H9 (cell line): ENCODE data around the gene ZNF804A. TPM values are rescaled to one million over a fixed set of nuclear protein-coding genes. Genes with fewer than 3 reads are reported as not detected.

Source experiments
- DNase-seq: peaks from one replicate; pipeline ENCODE4 v3.0.0-alpha.2; 2017
- H2AFZ ChIP-seq: one replicate; pipeline ENCODE4 v1.6.1; 2013; ENCODE audit warnings: mild to moderate bottlenecking, low read length, control low read depth, moderate library complexity
- H2AK5ac ChIP-seq: 2 replicates; pipeline ENCODE4 v1.6.1; 2013; ENCODE audit warnings: low read length, control low read depth, mixed read lengths; ENCODE audit not compliant: insufficient read length
- H2BK120ac ChIP-seq: one replicate; pipeline ENCODE4 v1.6.1; 2013; ENCODE audit warnings: low read depth, mild to moderate bottlenecking, low read length, control low read depth, inconsistent platforms; ENCODE audit not compliant: poor library complexity, severe bottlenecking
- H2BK12ac ChIP-seq: 2 replicates; pipeline ENCODE4 v1.6.1; 2013; ENCODE audit warnings: low read length, control low read depth, mixed read lengths, low read depth; ENCODE audit not compliant: insufficient read length
- H2BK15ac ChIP-seq: 2 replicates; pipeline ENCODE4 v1.6.1; 2013; ENCODE audit warnings: low read depth, low read length, control low read depth
- H2BK20ac ChIP-seq: one replicate; pipeline ENCODE4 v1.6.1; 2013; ENCODE audit warnings: low read depth, mild to moderate bottlenecking, low read length, control low read depth, inconsistent platforms; ENCODE audit not compliant: poor library complexity, severe bottlenecking
- H2BK5ac ChIP-seq: 2 replicates; pipeline ENCODE4 v1.6.1; 2013; ENCODE audit warnings: low read length, control low read depth, mixed read lengths; ENCODE audit not compliant: insufficient read length
- H3K14ac ChIP-seq: 2 replicates; pipeline ENCODE4 v1.6.1; 2013; ENCODE audit warnings: low read length, control low read depth; ENCODE audit not compliant: insufficient read depth
- H3K18ac ChIP-seq: 2 replicates; pipeline ENCODE4 v1.6.1; 2013; ENCODE audit warnings: low read depth, mild to moderate bottlenecking, mixed read lengths, low read length, control low read depth; ENCODE audit not compliant: insufficient read length
- H3K23ac ChIP-seq: 2 replicates; pipeline ENCODE4 v1.6.1; 2013; ENCODE audit warnings: low read length, control low read depth, mixed read lengths, low read depth; ENCODE audit not compliant: insufficient read length
- H3K23me2 ChIP-seq: 2 replicates; pipeline ENCODE4 v1.6.1; 2013; ENCODE audit warnings: low read depth, mild to moderate bottlenecking, mixed read lengths, low read length, control low read depth; ENCODE audit not compliant: insufficient read length, poor library complexity, severe bottlenecking
- H3K27ac ChIP-seq: 2 replicates; pipeline ENCODE4 v1.5.1; 2013; ENCODE audit warnings: low read length, control low read depth, mixed read lengths, low read depth; ENCODE audit not compliant: insufficient read length
- H3K27me3 ChIP-seq: 2 replicates; pipeline ENCODE4 v1.6.1; 2013; ENCODE audit warnings: low read length, control low read depth, inconsistent platforms; ENCODE audit not compliant: insufficient read depth
- H3K4ac ChIP-seq: 2 replicates; pipeline ENCODE4 v1.6.1; 2013; ENCODE audit warnings: low read depth, mild to moderate bottlenecking, control low read depth, inconsistent platforms, low read length, moderate library complexity
- H3K4me1 ChIP-seq: 2 replicates; pipeline ENCODE4 v1.6.1; 2013; ENCODE audit warnings: low read length, control low read depth, inconsistent platforms; ENCODE audit not compliant: insufficient read depth
- H3K4me2 ChIP-seq: 2 replicates; pipeline ENCODE4 v1.6.1; 2013; ENCODE audit warnings: low read length, control low read depth, mixed read lengths; ENCODE audit not compliant: insufficient read length, insufficient read depth
- H3K56ac ChIP-seq: 2 replicates; pipeline ENCODE4 v1.6.1; 2013; ENCODE audit warnings: low read depth, mild to moderate bottlenecking, mixed read lengths, low read length, control low read depth; ENCODE audit not compliant: insufficient read length
- H3K79me1 ChIP-seq: 2 replicates; pipeline ENCODE4 v1.6.1; 2013; ENCODE audit warnings: low read depth, mild to moderate bottlenecking, moderate library complexity, low read length, control low read depth, inconsistent platforms; ENCODE audit not compliant: insufficient read depth, poor library complexity, severe bottlenecking
- H3K79me2 ChIP-seq: 2 replicates; pipeline ENCODE4 v1.6.1; 2013; ENCODE audit warnings: low read length, control low read depth, inconsistent platforms; ENCODE audit not compliant: insufficient read depth
- H3K9ac ChIP-seq: 2 replicates; pipeline ENCODE4 v1.6.1; 2013; ENCODE audit warnings: low read length, control low read depth, mixed read lengths; ENCODE audit not compliant: insufficient read length; ENCODE audit errors: extremely low read depth
- H3K9me3 ChIP-seq: one replicate; pipeline ENCODE4 v1.6.1; 2013; ENCODE audit warnings: low read depth, low read length, inconsistent platforms; ENCODE audit not compliant: control insufficient read depth
- H3T11ph ChIP-seq: one replicate; pipeline ENCODE4 v1.6.1; 2013; ENCODE audit warnings: mild to moderate bottlenecking, low read length, control low read depth, inconsistent platforms
- H4K20me1 ChIP-seq: one replicate; pipeline ENCODE4 v1.6.1; 2013; ENCODE audit not compliant: control insufficient read depth, insufficient read length, insufficient read depth
- H4K5ac ChIP-seq: 2 replicates; pipeline ENCODE4 v1.6.1; 2013; ENCODE audit warnings: low read depth, mild to moderate bottlenecking, mixed read lengths, low read length, control low read depth; ENCODE audit not compliant: insufficient read length
- H4K8ac ChIP-seq: replicated peaks from 2 replicates; pipeline ENCODE4 v1.6.1; 2013; ENCODE audit warnings: low read length, control low read depth, mixed read lengths, low read depth; ENCODE audit not compliant: insufficient read length
- H4K91ac ChIP-seq: 2 replicates; pipeline ENCODE4 v1.6.1; 2013; ENCODE audit warnings: low read depth, mild to moderate bottlenecking, moderate library complexity, mixed read lengths, low read length, control low read depth; ENCODE audit not compliant: insufficient read length
- H3K27ac Mint-ChIP-seq, 3 experiments: 2 replicates in 2 of 3; 3 replicates in 1 of 3; pipeline ENCODE4 v1.8.0; 2020 to 2021; ENCODE audit warnings: mixed read lengths in 3 of 3, mild to moderate bottlenecking in 1 of 3, moderate library complexity in 1 of 3
- H3K27me3 Mint-ChIP-seq: 2 replicates; pipeline ENCODE4 v1.8.0; 2021; ENCODE audit warnings: low read depth, mild to moderate bottlenecking, moderate library complexity, mixed read lengths
- H3K36me3 Mint-ChIP-seq, 3 experiments: 2 replicates in 2 of 3; 3 replicates in 1 of 3; pipeline ENCODE4 v1.8.0; 2020 to 2021; ENCODE audit warnings: low read depth in 3 of 3, mixed read lengths in 3 of 3; ENCODE audit not compliant: insufficient read depth in 1 of 3
- H3K4me1 Mint-ChIP-seq, 2 experiments: 2 replicates each; pipeline ENCODE4 v1.8.0; 2020; ENCODE audit warnings: mixed read lengths in 2 of 2
- H3K4me3 Mint-ChIP-seq, 2 experiments: 2 replicates in 1 of 2; 3 replicates in 1 of 2; pipeline ENCODE4 v1.8.0; 2020 to 2021; ENCODE audit warnings: mild to moderate bottlenecking in 2 of 2, mixed read lengths in 2 of 2, moderate library complexity in 1 of 2
- H3K9me3 Mint-ChIP-seq, 2 experiments: 2 replicates in 1 of 2; 3 replicates in 1 of 2; pipeline ENCODE4 v1.8.0; 2020; ENCODE audit warnings: mild to moderate bottlenecking in 2 of 2, mixed read lengths in 2 of 2, moderate library complexity in 1 of 2
- CTCF ChIP-seq: fragments of 200-600 bp; sonication (generic); conservative IDR thresholded peaks from 3 replicates; pipeline ENCODE4 v1.8.0; 2021; ENCODE audit warnings: antibody characterized with exemption, mild to moderate bottlenecking
- WGBS: extraction: QIAGEN DNeasy Blood & Tissue Kit; methylation state at CpG from one replicate; pipeline ENCODE4 v1.1.7; 2013; ENCODE audit warnings: missing lambda C conversion rate, low lambda C conversion rate, mixed read lengths; ENCODE audit not compliant: insufficient read length; ENCODE audit errors: extremely low coverage; 5-methylcytosine and 5-hydroxymethylcytosine counted together
- long read RNA-seq: library from polyadenylated mRNA; unstranded; transcript quantifications from one replicate; pipeline ENCODE4 v2.0.0, GENCODE V29; 2020
- total RNA-seq: library from RNA; stranded (reverse); gene quantifications from 2 replicates; pipeline ENCODE4 v1.2.1, GENCODE V29; 2021

The ZNF804A gene
- total RNA-seq, result not detected in 2 replicates
- long read RNA-seq, result 0 reads

GRCh38 chr2:184598316-184599053 is at the start of gene ZNF804A:
Gene ZNF804A, plus strand, starts transcription at chr2:184598529. Its CDS starts 431 bp downstream, at chr2:184598960.
- peak; percentile 49 for DNase-seq
- Histone ChIP-seq H3K27me3 (peaks cover 11% of the 10 kb centered on the region; the same call in 1 of the 2 replicates), H3K4me2 (peak within 1 kb of the TSS; percentile 56), H4K5ac (no peak within 1 kb of the TSS), H3K9ac (no peak within 1 kb of the TSS), H2AK5ac (no peak within 1 kb of the TSS), H2AFZ (peak within 1 kb of the TSS; percentile 34), H2BK15ac (no peak within 1 kb of the TSS), H3K56ac (no peak within 1 kb of the TSS), H4K91ac (no peak within 1 kb of the TSS), H3K79me1 (no peaks in the 10 kb centered on the region), H3K9me3 (no peaks in the 10 kb centered on the region), H3K79me2 (no peaks in the 10 kb centered on the region), H3K23me2 (peaks cover 12% of the 10 kb centered on the region), H3K27ac (no peak within 1 kb of the TSS), H2BK5ac (no peak within 1 kb of the TSS), H4K8ac (no peak within 1 kb of the TSS), H3K18ac (no peak within 1 kb of the TSS), H3K23ac (no peak within 1 kb of the TSS), H2BK12ac (no peak within 1 kb of the TSS), H2BK120ac (no peak within 1 kb of the TSS), H3K4me1 (no peaks in the 10 kb centered on the region), H4K20me1 (no peaks in the 10 kb centered on the region), H3K14ac (no peak within 1 kb of the TSS), H2BK20ac (no peak within 1 kb of the TSS), H3K4ac (no peak within 1 kb of the TSS), H3T11ph (no peak within 1 kb of the TSS)
- TF ChIP-seq CTCF, result no peak
- no peaks in the 10 kb centered on the region for H3K9me3 Mint-ChIP-seq
- H3K4me1 Mint-ChIP-seq, result peaks cover 17% of the 10 kb centered on the region in 2 experiments
- peak within 1 kb of the TSS; percentile 64 to 83 for H3K4me3 Mint-ChIP-seq
- H3K27ac Mint-ChIP-seq, result no peak within 1 kb of the TSS
- H3K27me3 Mint-ChIP-seq, result peaks cover 60% of the 10 kb centered on the region
- no CpG with 5 or more reads among the region's 88 CpGs for WGBS
- no peaks in the 10 kb centered on the region for H3K36me3 Mint-ChIP-seq
